ENCODE data around the gene SDF2.
A peak's percentile ranks its signal among the peaks of the same experiment; 100 is the strongest.
"Not testable (repeated sequence)": the region's sequence is repeated elsewhere in the genome, so short reads cannot be mapped to it uniquely, and the experiment has no call there.

Gene SDF2

DNA sequence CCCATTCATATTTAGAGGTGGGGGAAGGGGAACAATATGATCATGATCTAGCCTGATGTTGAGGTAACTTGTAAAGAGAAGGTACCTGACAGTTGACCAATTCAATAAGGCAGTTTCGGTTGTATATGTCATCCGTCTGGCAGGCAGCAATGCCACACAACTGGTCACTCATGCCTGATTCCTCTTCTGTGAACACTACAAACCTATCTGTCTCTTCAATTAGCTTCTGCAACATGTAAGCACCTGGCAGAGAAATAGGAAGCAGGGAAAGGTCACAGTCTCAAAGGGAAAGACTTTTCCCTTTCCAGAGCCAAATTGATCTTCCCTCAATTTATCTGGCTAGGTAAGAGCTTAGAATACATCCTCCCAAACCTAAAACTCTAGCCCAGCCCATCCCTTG is 37.6 kb downstream of the SDF2 start:
- no peak for DNase-seq

GRCh38 chr17:28623696-28624095 is 38.0 kb downstream of the SDF2 start:
- DNase-seq = no peak

GRCh38 chr17:28622186-28622585 is 39.5 kb downstream of the SDF2 start:
- no peak for DNase-seq

- DNase-seq = no peak
Observed at GRCh38 chr17:28620010-28620409, 41.7 kb downstream of the SDF2 start.

GRCh38 chr17:28618464-28618863 is 43.2 kb downstream of the SDF2 start:
- no peak for DNase-seq

GRCh38 chr17:28616281-28616680 is 45.4 kb downstream of the SDF2 start:
- DNase-seq = no peak

- DNase-seq = no peak
Observed at GRCh38 chr17:28615260-28615940, 46.3 kb downstream of the SDF2 start.

GRCh38 chr17:28613931-28614381 is 47.8 kb downstream of the SDF2 start, which contains the start of gene RSKR:
Gene RSKR (minus strand): TSS chr17:28614185. CDS start chr17:28614161, 24 bp downstream.
- DNase-seq = no peak

GRCh38 chr17:28612936-28613872 is 48.5 kb downstream of the SDF2 start:
- peak in 1 of 2 experiments; percentile 18 for DNase-seq

GRCh38 chr17:28612531-28612930 is 49.2 kb downstream of the SDF2 start:
- no peak for DNase-seq

GRCh38 chr17:28610376-28610775 is 51.3 kb downstream of the SDF2 start:
- no peak for DNase-seq

- not testable (repeated sequence) for DNase-seq
Observed at GRCh38 chr17:28604031-28604430, 57.7 kb downstream of the SDF2 start.

GRCh38 chr17:28599311-28600184 is 62.2 kb downstream of the SDF2 start:
- DNase-seq = peak in 1 of 2 experiments; percentile 54

- peak; percentile 76 to 91 for DNase-seq
Observed at GRCh38 chr17:28598799-28599310, 62.9 kb downstream of the SDF2 start, which contains the start of gene SPAG5. Gene SPAG5 (minus strand): TSS chr17:28599025. CDS start chr17:28598946, 79 bp downstream.

DNA sequence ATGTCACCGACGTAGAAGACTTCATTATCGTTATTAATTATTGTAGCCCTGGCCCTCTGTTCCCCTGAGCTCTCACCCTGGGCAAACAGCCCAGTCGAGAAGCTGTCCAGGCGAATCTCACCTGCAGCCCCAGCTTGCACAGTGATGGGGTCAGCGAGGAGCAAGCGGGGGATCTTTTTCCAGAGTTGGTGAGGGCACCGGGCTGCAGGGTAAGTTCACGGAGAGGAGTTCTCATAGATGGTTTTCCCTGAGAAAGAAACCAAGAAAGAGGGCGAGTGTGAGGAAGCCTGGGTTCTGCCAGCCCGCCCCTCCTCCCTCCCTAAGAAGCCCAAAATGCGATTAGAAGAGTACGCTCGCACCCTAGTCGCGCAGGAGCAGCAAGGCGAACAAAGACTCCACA is 63.3 kb downstream of the SDF2 start:
- DNase-seq = no peak

Measured in NCI-H446 (cell line).